ENCODE results near the gene SLC16A2. TPM values are rescaled to one million over a fixed set of nuclear protein-coding genes. Genes with fewer than 3 reads are reported as not detected.

Gene SLC16A2
- total and polyA plus RNA-seq, 10 of the 15 experiments (the other 5 are each of a cell fraction or from before 2014, with no cell fraction given), result 0.08 to 0.13 TPM; not detected in 8

DNA sequence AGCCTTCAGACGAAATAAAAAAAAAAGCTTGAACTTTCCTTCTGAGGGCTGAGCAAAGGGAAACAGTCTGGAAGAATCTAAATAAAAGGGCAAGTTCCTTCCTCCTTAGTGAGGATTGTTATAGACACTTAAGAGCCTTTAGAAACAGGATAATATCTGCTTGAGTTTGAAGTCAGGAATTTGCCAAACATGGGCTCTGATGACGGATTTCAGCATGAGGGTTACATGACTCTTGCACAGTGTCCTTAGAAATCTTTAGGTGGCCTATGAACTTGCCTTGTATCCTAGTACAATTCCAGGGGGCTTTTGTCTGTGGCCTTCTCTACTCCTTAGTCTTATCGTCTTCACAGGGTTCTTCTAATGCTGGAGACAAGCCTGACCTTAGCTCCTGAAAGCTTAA is 99.0 kb downstream of the SLC16A2 start:
- TF ChIP-seq ETV6 (conservative IDR thresholded peaks at IDR 0.05 in 1 of 2, IDR thresholded peaks at IDR 0.05 in 1 of 2; ENCODE audit: borderline replicate concordance in 1 of 2, low read depth in 1 of 2) (no peak), POLR2AphosphoS5 (IDR thresholded peaks at IDR 0.05; ENCODE audit: low read length) (no peak)

DNA sequence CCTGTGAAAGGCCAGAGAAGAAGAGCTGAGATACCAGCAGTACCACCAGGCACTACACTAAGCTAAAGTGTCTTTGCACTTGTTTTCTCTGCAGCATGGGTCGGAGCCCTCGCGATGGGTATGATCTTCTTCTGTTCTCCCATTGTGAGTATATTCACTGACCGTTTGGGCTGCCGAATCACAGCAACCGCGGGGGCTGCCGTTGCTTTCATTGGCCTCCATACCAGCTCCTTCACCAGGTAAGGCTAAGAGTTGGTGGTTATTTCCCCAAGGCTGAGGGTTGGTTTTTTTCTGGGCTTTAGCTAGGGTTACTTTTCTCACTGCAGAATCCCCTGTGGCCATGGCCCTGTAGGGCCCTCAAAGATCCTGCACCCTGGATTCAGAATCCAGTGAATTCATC is 99.6 kb downstream of the SLC16A2 start:
- Histone ChIP-seq H3K9ac (ENCODE audit: control insufficient read depth, insufficient read depth, low read length) (no peak overlapping the region), H4K20me1 (ENCODE audit: control insufficient read depth, insufficient read depth) (no peaks in the 10 kb centered on the region), H3K4me2 (ENCODE audit: control insufficient read depth, insufficient read depth) (no peak overlapping the region), H3K27ac (ENCODE audit: control insufficient read depth, insufficient read depth) (no peak overlapping the region), H2AFZ (ENCODE audit: control insufficient read depth, low read depth, low read length) (no peak overlapping the region), H3K79me2 (ENCODE audit: control insufficient read depth, insufficient read depth, low read length) (no peaks in the 10 kb centered on the region), H3K4me1 (ENCODE audit: control insufficient read depth, insufficient read depth, low read length) (no peaks in the 10 kb centered on the region), H3K4me3 (no peak overlapping the region), H3K27me3 (replicated peaks in 1 of 2; ENCODE audit: control insufficient read depth in 2 of 2, insufficient read depth in 2 of 2, low read length in 1 of 2) (no peaks in the 10 kb centered on the region), H3K9me3 (replicated peaks; ENCODE audit: control insufficient read depth, insufficient read depth, low read length) (no peaks in the 10 kb centered on the region), H3K36me3 (ENCODE audit: control insufficient read depth in 2 of 2, insufficient read depth in 2 of 2, low read length in 1 of 2) (no peaks in the 10 kb centered on the region)
- ChIA-PET RAD21 (ENCODE audit: unreplicated experiment) (no interaction called here), CTCF (no interaction called here), POLR2A (no interaction called here), SMC1A (ENCODE audit: uncharacterized antibody, unreplicated experiment) (no interaction called here)
- BruUV-seq (replicated peaks), result no TSS peak
- in situ Hi-C loops (cut with MboI) (loop anchor here (10.0 kb wide), 1 partner anchor 56 kb away; no protein-coding TSS in a partner anchor), intact Hi-C loops (cut with micrococcal nuclease; ENCODE audit: unreplicated experiment) (no loop called here)
- 70% methylated on average over 8 of the region's 8 CpGs for WGBS (ENCODE audit: insufficient coverage, insufficient replicate concordance, low lambda C conversion rate, missing lambda C conversion rate)
- TF ChIP-seq NFYB (IDR thresholded peaks at IDR 0.05; ENCODE audit: insufficient read depth, low read depth, low read length) (no peak), NFYA (IDR thresholded peaks at IDR 0.05; ENCODE audit: borderline replicate concordance, low read depth, low read length) (no peak), MTA2 (IDR thresholded peaks at IDR 0.05; ENCODE audit: low read depth) (no peak), KAT2A (conservative IDR thresholded peaks at IDR 0.05; ENCODE audit: control insufficient read depth, low read depth, low read length) (no peak), CHD4 (IDR thresholded peaks at IDR 0.05) (no peak)
- DNase-seq (ENCODE audit: low read depth, low spot score), result no peak
- no peak for ATAC-seq
- no peak for FAIRE-seq

More for the DNA sequence above, 99.0 kb downstream of the SLC16A2 start:
- H3K79me2 ChIP-seq (ENCODE audit: control insufficient read depth, insufficient read depth, low read length), result no peaks in the 10 kb centered on the region
- ATAC-seq (no peak), FAIRE-seq (no peak), DNase-seq (ENCODE audit: low read depth, low spot score) (no peak)
- POLR2A ChIA-PET, result interaction anchor here (0.7 kb wide), 1 partner anchor 686 kb away, joined by 4 read pairs; no protein-coding TSS in a partner anchor
- H3K9me3 ChIP-seq (replicated peaks; ENCODE audit: control insufficient read depth, insufficient read depth, low read length), result no peaks in the 10 kb centered on the region
- H3K36me3 ChIP-seq (ENCODE audit: control insufficient read depth in 2 of 2, insufficient read depth in 2 of 2, low read length in 1 of 2), result no peaks in the 10 kb centered on the region
- 42% methylated on average over 3 of the region's 3 CpGs for WGBS (ENCODE audit: insufficient coverage, insufficient replicate concordance, low lambda C conversion rate, missing lambda C conversion rate)
- no peak overlapping the region for H3K4me2 ChIP-seq (ENCODE audit: control insufficient read depth, insufficient read depth)
- SMC1A ChIA-PET (ENCODE audit: uncharacterized antibody, unreplicated experiment), result no interaction called here
- H3K9ac ChIP-seq (ENCODE audit: control insufficient read depth, insufficient read depth, low read length), result no peak overlapping the region
- no peaks in the 10 kb centered on the region for H3K27me3 ChIP-seq (replicated peaks in 1 of 2; ENCODE audit: control insufficient read depth in 2 of 2, insufficient read depth in 2 of 2, low read length in 1 of 2)
- H3K4me1 ChIP-seq (ENCODE audit: control insufficient read depth, insufficient read depth, low read length), result no peaks in the 10 kb centered on the region
- CTCF ChIA-PET, result interaction anchor here (1.2 kb wide), 1 partner anchor 15 kb away, joined by 3 read pairs; no protein-coding TSS in a partner anchor
- no peak overlapping the region for H3K4me3 ChIP-seq
- intact Hi-C loops (cut with micrococcal nuclease; ENCODE audit: unreplicated experiment), result no loop called here
- H2AFZ ChIP-seq (ENCODE audit: control insufficient read depth, low read depth, low read length), result no peak overlapping the region
- RAD21 ChIA-PET (ENCODE audit: unreplicated experiment), result no interaction called here
- BruUV-seq (replicated peaks), result no TSS peak
- no peaks in the 10 kb centered on the region for H4K20me1 ChIP-seq (ENCODE audit: control insufficient read depth, insufficient read depth)
- no peak overlapping the region for H3K27ac ChIP-seq (ENCODE audit: control insufficient read depth, insufficient read depth)
- in situ Hi-C loops (cut with MboI), result loop anchor here (10.0 kb wide), 1 partner anchor 55 kb away; no protein-coding TSS in a partner anchor
